ENCODE data around the gene PLCD4. TPM values are rescaled to one million over a fixed set of nuclear protein-coding genes. Genes with fewer than 3 reads are reported as not detected.

Gene PLCD4
- under 1 TPM; 0.29 to 0.38 TPM for total RNA-seq

DNA sequence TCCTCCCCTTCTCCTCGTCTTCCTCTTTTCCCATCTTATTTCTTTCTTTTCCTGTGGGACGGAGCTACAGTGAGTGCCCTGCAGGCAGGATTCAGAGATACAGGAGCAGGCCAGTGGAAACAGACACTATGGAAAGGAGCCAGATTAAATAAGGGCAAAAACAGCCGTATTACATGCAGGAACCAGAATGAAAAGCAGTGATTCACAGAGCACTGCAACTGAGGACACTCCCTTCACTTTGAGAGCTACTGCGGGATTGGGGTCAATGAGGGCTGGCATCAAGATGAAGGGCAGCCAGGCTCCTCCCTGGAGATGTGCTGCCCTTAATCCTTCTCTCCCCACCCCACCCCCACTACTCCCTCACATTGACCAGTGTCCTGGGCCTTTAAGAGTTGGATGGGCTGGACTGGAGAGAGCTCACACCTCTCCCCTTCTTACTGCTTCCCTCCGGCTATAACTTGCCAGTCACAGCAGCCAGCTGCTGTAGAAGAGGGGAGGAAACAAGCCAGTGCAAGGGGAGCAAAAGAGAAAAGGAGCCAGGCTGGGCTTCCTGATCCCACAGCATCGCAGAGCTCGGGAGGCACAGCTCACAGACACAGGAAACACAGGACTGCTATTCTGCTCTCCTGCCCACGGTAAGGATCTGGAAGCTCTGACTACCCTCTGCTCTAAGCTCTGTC, at the start of gene PLCD4:
Gene PLCD4, plus strand, starts transcription at position 464 of the 680 bp plus-strand sequence. CDS start 7,841 bp downstream, outside the sequence.

DNA sequence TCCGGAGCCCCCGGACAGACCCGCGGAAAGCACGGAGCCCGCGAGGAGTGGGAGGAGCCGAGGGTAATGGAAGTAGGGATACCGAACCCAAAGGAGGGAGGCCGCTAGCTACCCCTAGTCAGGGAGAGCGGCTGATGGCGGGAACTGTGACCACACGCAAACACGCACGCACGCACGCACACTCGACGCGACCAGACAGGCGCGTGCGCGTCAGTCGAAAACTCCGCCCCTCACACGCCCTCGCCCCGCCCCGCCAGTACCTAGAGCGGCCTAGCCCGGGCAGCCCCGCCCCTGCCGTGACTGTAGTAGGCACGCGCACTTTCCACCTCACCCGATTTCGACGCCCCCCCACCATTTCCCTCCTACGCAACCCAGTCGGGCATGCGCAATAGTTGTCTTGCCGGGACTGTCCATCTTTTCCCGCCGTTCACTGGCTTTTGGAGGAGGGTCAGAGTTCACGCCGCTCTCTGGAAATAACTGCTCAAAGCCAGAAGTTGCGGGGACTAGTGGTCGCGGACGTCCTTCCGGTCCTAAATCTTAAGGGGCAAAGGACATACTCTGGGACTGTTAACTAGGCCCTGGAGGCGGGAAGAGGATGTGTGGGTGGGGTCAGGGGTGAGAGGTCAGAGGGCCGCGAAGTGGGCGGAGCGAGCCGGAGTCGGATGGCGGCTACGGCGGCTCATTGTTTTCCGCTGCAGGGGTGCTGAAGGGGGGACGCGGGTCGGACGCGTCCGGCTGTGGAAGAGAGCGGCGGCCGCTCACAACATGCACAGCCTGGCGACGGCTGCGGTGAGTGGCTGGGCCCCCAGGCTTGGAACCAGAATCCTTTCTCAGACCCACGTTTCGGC, 39.3 kb upstream of the PLCD4 start, which contains the start of the genes CNOT9 and USP37:
Gene CNOT9, plus strand, starts transcription at position 650 of the 848 bp plus-strand sequence. Its CDS starts 116 bp downstream, at position 766.
Gene USP37, minus strand, starts transcription at position 162 of the 848 bp plus-strand sequence. CDS start 9,698 bp downstream, outside the sequence.

DNA sequence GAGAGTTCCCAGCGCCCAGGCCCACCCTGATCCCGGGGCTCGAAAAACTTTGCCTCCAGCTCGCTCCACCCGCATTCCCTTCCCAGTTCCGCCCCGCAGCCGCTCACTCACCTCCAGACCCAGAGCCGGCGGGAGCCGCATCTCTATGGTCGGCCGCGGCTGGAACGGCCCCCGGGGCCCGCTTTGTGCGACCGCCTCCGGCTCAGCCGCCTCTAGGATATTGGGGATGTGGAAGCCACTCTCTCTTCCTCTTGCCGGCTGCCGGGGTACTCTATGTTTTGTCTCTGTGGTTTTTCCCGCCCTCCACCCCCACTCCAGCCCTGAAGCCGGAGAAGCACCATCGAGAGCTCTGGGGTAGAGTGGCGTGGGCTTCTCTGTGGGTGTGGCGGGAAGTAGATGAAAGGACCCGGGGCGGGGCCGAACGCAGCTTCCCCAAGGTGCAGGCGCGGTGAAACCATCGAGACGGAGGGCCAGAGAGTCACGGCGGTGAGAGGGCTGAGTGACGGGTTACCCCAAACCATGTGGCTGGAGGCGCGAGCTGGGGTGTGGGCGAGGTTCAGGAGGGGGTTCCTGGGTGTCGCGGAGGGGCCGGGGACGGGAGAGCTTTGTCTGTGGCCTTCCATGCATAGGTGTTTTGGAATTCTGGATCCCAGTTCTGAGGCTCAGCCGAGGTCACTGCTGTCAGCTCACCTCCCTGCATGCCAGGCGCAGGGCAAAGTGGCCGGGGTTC, 51.7 kb downstream of the PLCD4 start, which contains the start of the genes BCS1L and ZNF142:
Gene BCS1L, plus strand, starts transcription at position 426 of the 730 bp plus-strand sequence. CDS start 1,305 bp downstream, outside the sequence.
Gene ZNF142, minus strand, starts transcription at position 366 of the 730 bp plus-strand sequence. CDS start 3,194 bp downstream, outside the sequence.

DNA sequence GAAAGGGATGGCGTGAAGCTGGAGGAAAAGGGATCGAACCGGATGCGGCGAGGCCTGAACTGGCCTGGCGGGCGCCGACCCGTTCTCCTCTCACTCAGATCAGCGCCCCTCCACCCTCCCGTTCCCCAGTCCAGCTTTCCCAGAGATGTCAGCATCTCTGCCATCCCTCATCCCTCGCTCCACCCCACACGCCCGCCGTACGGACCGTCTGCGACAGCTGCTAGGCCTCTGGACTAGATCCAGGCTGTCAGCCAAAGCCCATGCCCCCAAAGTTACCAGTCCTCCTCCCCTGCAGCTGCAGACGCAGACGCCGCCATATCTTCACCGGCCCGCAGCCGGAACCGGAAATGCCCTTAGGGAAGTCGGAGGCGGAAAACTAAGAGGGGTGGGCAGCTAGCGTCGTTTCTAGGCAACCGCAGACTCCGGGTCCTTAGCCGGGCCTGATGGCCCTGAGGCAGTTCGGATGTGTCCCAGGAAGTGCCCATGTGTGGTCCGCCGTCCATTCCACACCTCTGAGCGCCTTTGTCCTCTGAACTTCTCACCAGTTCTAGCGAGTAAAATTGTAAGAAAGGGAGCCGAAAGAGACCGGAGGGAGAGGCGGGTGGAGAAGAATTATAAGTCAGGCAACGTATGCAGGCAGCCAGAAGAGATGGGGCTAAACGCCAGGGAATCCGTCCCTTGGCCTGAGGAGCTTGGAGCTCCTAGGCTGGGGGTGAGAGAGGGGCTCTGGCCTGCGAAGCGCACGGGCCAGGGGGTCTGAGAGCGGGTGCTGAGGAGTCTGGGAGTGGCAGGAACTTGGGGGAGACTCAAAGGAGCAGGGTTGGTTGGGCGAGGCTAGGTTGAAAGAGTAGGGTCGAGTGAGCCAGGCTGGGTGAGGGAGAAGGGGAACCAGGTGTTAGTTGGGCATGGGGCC, 64.2 kb downstream of the PLCD4 start, which contains the start of the genes RNF25 and STK36:
Gene RNF25, minus strand, starts transcription at position 349 of the 913 bp plus-strand sequence. Its CDS starts 32 bp downstream, at position 317.
Gene STK36, plus strand, starts transcription at position 433 of the 913 bp plus-strand sequence. CDS start 744 bp downstream, outside the sequence.

Other genes starting within 250 kb of the PLCD4 start
- under 1 TPM; 0.30 to 0.46 TPM for gene SLC11A1, start 225.6 kb upstream of the PLCD4 start, total RNA-seq
- 100 to 1,000 TPM; 209 to 223 TPM for gene CTDSP1, start 208.0 kb upstream of the PLCD4 start, total RNA-seq
- not detected for gene VIL1, start 188.8 kb upstream of the PLCD4 start, total RNA-seq
- 10 to 100 TPM; 24.8 to 25.6 TPM for gene USP37, start 39.5 kb upstream of the PLCD4 start, total RNA-seq
- gene CNOT9, start 39.1 kb upstream of the PLCD4 start, total RNA-seq, result 10 to 100 TPM; 68.5 to 71.4 TPM
- 10 to 100 TPM; 41.4 to 42.7 TPM for gene ZNF142, start 51.7 kb downstream of the PLCD4 start, total RNA-seq
- gene BCS1L, start 51.8 kb downstream of the PLCD4 start, total RNA-seq, result 10 to 100 TPM; 39.7 to 42.6 TPM
- 10 to 100 TPM; 17.9 to 20.3 TPM for gene RNF25, start 64.1 kb downstream of the PLCD4 start, total RNA-seq
- gene STK36, start 64.2 kb downstream of the PLCD4 start, total RNA-seq, result 10 to 100 TPM; 13.5 to 18.8 TPM
- 10 to 100 TPM; 22.1 to 28.6 TPM for gene TTLL4, start 102.9 kb downstream of the PLCD4 start, total RNA-seq
- gene CYP27A1, start 174.2 kb downstream of the PLCD4 start, total RNA-seq, result under 1 TPM in 1 of 2 experiments, not detected in 1; 0.10 TPM
- not detected for gene PRKAG3, start 223.9 kb downstream of the PLCD4 start, total RNA-seq

Data from activated naive CD4-positive, alpha-beta T cell treated with anti-CD3 and anti-CD28 coated beads, Interleukin-2, amount 10 ng/mL, durations not matched to agents 5 hours and 36 hours (primary cell).